Measurements from ENCODE around the gene LAMB4.

- no peak for TF ChIP-seq EZH2 (optimal IDR thresholded peaks at IDR 0.05; ENCODE audit: low read depth, low read length)
- TF ChIP-seq CTCF (IDR thresholded peaks at IDR 0.05; ENCODE audit: low read length) = no peak
These were observed 36.3 kb downstream of the LAMB4 start for GRCh38 chr7:108093851-108094331.
